GM12878 (cell line): ENCODE results near the gene SHISA9. TPM values are rescaled to one million over a fixed set of nuclear protein-coding genes. Genes with fewer than 3 reads are reported as not detected.

ENCODE experiments used
- ATAC-seq: fragments of 200-7000 bp; cut with Tn5 transposase; 3 replicates; pipeline ENCODE4 v1.9.1; 2020; ENCODE audit warnings: mild to moderate bottlenecking, moderate library complexity
- BruUV-seq: library from RNA; stranded (reverse); fragments of 400-500 nt; replicated peaks from 2 replicates; lab custom pipeline; 2021; lab: Mats Ljungman, UMichigan
- CTCF ChIA-PET: fragments of 300-600 bp; sonication (Branson Sonifier 250); formaldehyde crosslinking; extraction: SDS; loops from one replicate; lab custom pipeline; 2021; ENCODE audit warnings: inconsistent platforms; lab: Yijun Ruan, JAX
- POLR2A ChIA-PET: fragments of 350-600 bp; formaldehyde crosslinking; extraction: SDS; loops from one replicate; lab custom pipeline; 2021; ENCODE audit warnings: inconsistent platforms; lab: Charles Lee
- RAD21 ChIA-PET: fragments of 300-600 bp; sonication (Branson Sonifier 250); formaldehyde crosslinking; loops from one replicate; lab custom pipeline; 2023; ENCODE audit warnings: antibody characterized with exemption; ENCODE audit not compliant: unreplicated experiment; lab: Charles Lee
- SMC1A ChIA-PET: fragments of 300-600 bp; sonication (Branson Sonifier 250); formaldehyde crosslinking; loops from one replicate; lab custom pipeline; 2023; ENCODE audit not compliant: unreplicated experiment, uncharacterized antibody; lab: Charles Lee
- DNase-seq: peaks from one replicate; pipeline ENCODE4 v3.0.0-alpha.2; 2011; ENCODE audit warnings: low read depth, low spot score
- FAIRE-seq: peaks from 3 replicates; lab custom pipeline; 2011; peaks lifted over from hg19 to GRCh38; lab: Jason Lieb, UNC
- H2AFZ ChIP-seq: 2 replicates; pipeline ENCODE4 v1.6.0; 2011; ENCODE audit warnings: low read depth, low read length, control low read depth; ENCODE audit not compliant: control insufficient read depth
- H3K27ac ChIP-seq: 2 replicates; pipeline ENCODE4 v1.5.1; 2011; ENCODE audit warnings: control low read depth; ENCODE audit not compliant: control insufficient read depth, insufficient read depth
- H3K27me3 ChIP-seq, 2 experiments: replicated peaks in 1 of 2; 2 replicates each; pipeline versions ENCODE4 v1.6.0 to v1.6.1; 2011; ENCODE audit warnings: low read length in 1 of 2; ENCODE audit not compliant: control insufficient read depth in 2 of 2, insufficient read depth in 2 of 2
- H3K36me3 ChIP-seq, 2 experiments: 2 replicates each; pipeline ENCODE4 v1.5.1; 2011; ENCODE audit warnings: low read length in 1 of 2; ENCODE audit not compliant: control insufficient read depth in 2 of 2, insufficient read depth in 2 of 2
- H3K4me1 ChIP-seq: 2 replicates; pipeline ENCODE4 v1.6.1; 2011; ENCODE audit warnings: mild to moderate bottlenecking, low read length, moderate library complexity, mixed read lengths; ENCODE audit not compliant: control insufficient read depth, insufficient read depth
- H3K4me2 ChIP-seq: 2 replicates; pipeline ENCODE4 v1.6.0; 2011; ENCODE audit warnings: control low read depth; ENCODE audit not compliant: control insufficient read depth, insufficient read depth
- H3K4me3 ChIP-seq: fragments of 200-600 bp; sonication (generic); 2 replicates; pipeline ENCODE4 v1.5.1; 2016
- H3K79me2 ChIP-seq: 2 replicates; pipeline ENCODE4 v1.6.0; 2011; ENCODE audit warnings: low read length; ENCODE audit not compliant: control insufficient read depth, insufficient read depth
- H3K9ac ChIP-seq: 2 replicates; pipeline ENCODE4 v1.8.0; 2011; ENCODE audit warnings: low read length, control low read depth, mixed read lengths; ENCODE audit not compliant: control insufficient read depth, insufficient read depth
- H3K9me3 ChIP-seq: replicated peaks from 3 replicates; pipeline ENCODE4 v1.5.1; 2011; ENCODE audit warnings: mild to moderate bottlenecking, low read length; ENCODE audit not compliant: control insufficient read depth, insufficient read depth
- H4K20me1 ChIP-seq: 2 replicates; pipeline ENCODE4 v1.6.0; 2011; ENCODE audit not compliant: control insufficient read depth, insufficient read depth
- ETV6 ChIP-seq, 2 experiments: fragments of 450-650 bp in 1 of 2; IDR thresholded peaks in 1 of 2; conservative IDR thresholded peaks in 1 of 2; 2 replicates each; pipeline ENCODE4 v1.6.1; 2014; ENCODE audit warnings: antibody characterized with exemption in 1 of 2, borderline replicate concordance in 1 of 2, low read depth in 1 of 2, mild to moderate bottlenecking in 1 of 2, moderate library complexity in 1 of 2
- EZH2 ChIP-seq: IDR thresholded peaks from 2 replicates; pipeline ENCODE4 v1.6.1; 2012; ENCODE audit warnings: low read depth, mild to moderate bottlenecking, control low read depth, inconsistent platforms, low read length, borderline replicate concordance; ENCODE audit not compliant: control insufficient read depth
- LARP7 ChIP-seq: fragments of 450-650 bp; IDR thresholded peaks from 2 replicates; pipeline ENCODE4 v1.6.1; 2017; ENCODE audit warnings: mild to moderate bottlenecking
- MYC ChIP-seq: IDR thresholded peaks from 2 replicates; pipeline ENCODE4 v1.6.1; 2011; ENCODE audit warnings: mild to moderate bottlenecking, low read length, moderate library complexity, inconsistent platforms; ENCODE audit not compliant: insufficient read depth, insufficient replicate concordance, insufficient read length, severe bottlenecking
- NBN ChIP-seq: fragments of 450-650 bp; IDR thresholded peaks from 2 replicates; pipeline ENCODE4 v1.6.1; 2016
- NFYA ChIP-seq: IDR thresholded peaks from 2 replicates; pipeline ENCODE4 v1.6.1; 2011; ENCODE audit warnings: low read depth, mild to moderate bottlenecking, low read length, improper control_type of control experiment, borderline replicate concordance
- NFYB ChIP-seq: IDR thresholded peaks from 2 replicates; pipeline ENCODE4 v1.6.1; 2011; ENCODE audit warnings: low read depth, mild to moderate bottlenecking, low read length, improper control_type of control experiment, moderate library complexity; ENCODE audit not compliant: insufficient read depth
- PAX8 ChIP-seq: fragments of 450-650 bp; IDR thresholded peaks from 2 replicates; pipeline ENCODE4 v1.6.1; 2017; ENCODE audit warnings: mild to moderate bottlenecking, moderate library complexity
- SPI1 ChIP-seq: IDR thresholded peaks from 2 replicates; pipeline ENCODE4 v1.6.1; 2011; ENCODE audit warnings: low read depth, mild to moderate bottlenecking, low read length, moderate library complexity, borderline replicate concordance; ENCODE audit not compliant: insufficient read depth
- STAT1 ChIP-seq: fragments of 450-650 bp; conservative IDR thresholded peaks from 2 replicates; pipeline ENCODE4 v1.6.1; 2014; ENCODE audit warnings: antibody characterized with exemption, mild to moderate bottlenecking
- TAF1 ChIP-seq: IDR thresholded peaks from 2 replicates; pipeline ENCODE4 v1.6.1; 2011; ENCODE audit warnings: mild to moderate bottlenecking, low read depth, low read length, borderline replicate concordance
- ZNF24 ChIP-seq: fragments of 450-650 bp; IDR thresholded peaks from 2 replicates; pipeline ENCODE4 v1.6.1; 2017; ENCODE audit warnings: antibody characterized with exemption, mild to moderate bottlenecking
- WGBS: methylation state at CpG from one replicate; pipeline ENCODE4 v1.1.6; 2016; ENCODE audit warnings: low lambda C conversion rate; ENCODE audit not compliant: insufficient replicate concordance, insufficient coverage; ENCODE audit errors: missing lambda C conversion rate; 5-methylcytosine and 5-hydroxymethylcytosine counted together
- in situ Hi-C: fragments of 300-500 bp; cut with MboI; formaldehyde crosslinking; loops from 9 replicates; pipeline ENCODE4 v1.14.3; 2018; ENCODE audit warnings: mixed read lengths
- intact Hi-C: fragments of 100-400 bp; cut with micrococcal nuclease; formaldehyde crosslinking; loops from one replicate; pipeline ENCODE4 v1.14.2; 2022; ENCODE audit not compliant: unreplicated experiment
- polyA plus RNA-seq, 11 experiments: library from polyadenylated mRNA; depleted of rRNA in 4 of 11; unstranded in 6 of 11; stranded (reverse) in 5 of 11; fragments of >200 nt; fragmentation: Nextera tagmentation in 4 of 11; fragmentation: Illumina TruSeq in 1 of 11; extraction: Ambion mirVana in 4 of 11; extraction: Trizol in 1 of 11; gene quantifications; 1 replicate in 1 of 11; 2 replicates in 10 of 11; pipeline versions ENCODE4 v1.2.1 to v1.2.3, GENCODE V29; 2011 to 2016; ENCODE audit warnings: inconsistent platforms in 2 of 11, missing spikeins in 2 of 11, low read depth in 1 of 11
- total RNA-seq, 4 experiments: library from RNA; depleted of rRNA in 3 of 4; stranded (reverse); fragments of >200 nt in 3 of 4; fragmentation: Illumina TruSeq in 1 of 4; extraction: Trizol in 1 of 4; gene quantifications; 2 replicates each; pipeline versions ENCODE4 v1.2.1 to v1.2.3, GENCODE V29; 2013 to 2021
- TF ChIP-seq, protein P1 (sequence below): fragments of 450-650 bp; IDR thresholded peaks from 2 replicates; pipeline ENCODE4 v1.6.1; 2016; ENCODE audit warnings: mild to moderate bottlenecking, moderate library complexity, borderline replicate concordance
- TF ChIP-seq, protein P2 (sequence below): fragments of 150-350 bp; IDR thresholded peaks from 2 replicates; pipeline ENCODE4 v1.6.1; 2014; ENCODE audit warnings: mild to moderate bottlenecking, low read depth, low read length
- TF ChIP-seq, protein P3 (sequence below): IDR thresholded peaks from 2 replicates; pipeline ENCODE4 v1.6.1; 2011; ENCODE audit warnings: mild to moderate bottlenecking, low read depth, low read length, moderate library complexity; ENCODE audit not compliant: insufficient replicate concordance

The SHISA9 gene
- total and polyA plus RNA-seq, 10 of the 15 experiments (the other 5 are each of a cell fraction or from before 2014, with no cell fraction given) = 0.03 to 25.5 (median 0.07) TPM

DNA sequence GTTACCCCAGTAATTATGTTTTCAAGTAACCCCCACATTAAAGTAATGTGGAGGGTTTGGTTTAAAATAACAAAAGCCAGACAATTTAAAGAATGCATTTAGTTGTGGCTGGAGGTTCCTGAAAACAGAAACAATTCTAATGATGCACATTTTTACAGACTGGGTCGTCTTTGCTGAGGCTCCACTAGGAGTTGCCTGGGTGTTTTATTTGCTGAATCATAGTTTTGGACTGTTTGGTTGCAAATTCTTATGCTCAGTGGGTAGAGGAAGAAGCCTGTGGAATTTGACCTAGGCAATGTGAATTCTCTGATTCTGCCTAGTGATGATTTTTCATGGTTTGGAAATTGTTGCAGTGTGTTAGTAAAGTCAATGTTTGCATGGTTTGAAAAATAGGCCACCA is 16.3 kb downstream of the SHISA9 start:
- H3K27ac ChIP-seq = no peak overlapping the region
- FAIRE-seq (no peak), ATAC-seq (no peak), DNase-seq (no peak)
- H4K20me1 ChIP-seq = no peaks in the 10 kb centered on the region
- no peaks in the 10 kb centered on the region for H3K36me3 ChIP-seq
- BruUV-seq = no TSS peak
- no peak overlapping the region for H3K4me2 ChIP-seq
- ChIA-PET POLR2A (no interaction called here), SMC1A (interaction anchor here (1.3 to 1.5 kb wide), 2 partner anchors 10 to 267 kb away, joined by 3 to 9 read pairs; no protein-coding TSS in a partner anchor), CTCF (interaction anchor here (1.3 kb wide), 1 partner anchor 20 kb away, joined by 5 read pairs; no protein-coding TSS in a partner anchor), RAD21 (interaction anchor here (0.5 kb wide), 1 partner anchor 1144 kb away, joined by 4 read pairs; no protein-coding TSS in a partner anchor)
- no peaks in the 10 kb centered on the region; a peak in 1 of 4 replicates for H3K27me3 ChIP-seq
- WGBS = 0% methylated on average over 1 of the region's 1 CpG
- no peaks in the 10 kb centered on the region for H3K9me3 ChIP-seq
- no peak overlapping the region for H3K9ac ChIP-seq
- TF ChIP-seq, protein P1, sequence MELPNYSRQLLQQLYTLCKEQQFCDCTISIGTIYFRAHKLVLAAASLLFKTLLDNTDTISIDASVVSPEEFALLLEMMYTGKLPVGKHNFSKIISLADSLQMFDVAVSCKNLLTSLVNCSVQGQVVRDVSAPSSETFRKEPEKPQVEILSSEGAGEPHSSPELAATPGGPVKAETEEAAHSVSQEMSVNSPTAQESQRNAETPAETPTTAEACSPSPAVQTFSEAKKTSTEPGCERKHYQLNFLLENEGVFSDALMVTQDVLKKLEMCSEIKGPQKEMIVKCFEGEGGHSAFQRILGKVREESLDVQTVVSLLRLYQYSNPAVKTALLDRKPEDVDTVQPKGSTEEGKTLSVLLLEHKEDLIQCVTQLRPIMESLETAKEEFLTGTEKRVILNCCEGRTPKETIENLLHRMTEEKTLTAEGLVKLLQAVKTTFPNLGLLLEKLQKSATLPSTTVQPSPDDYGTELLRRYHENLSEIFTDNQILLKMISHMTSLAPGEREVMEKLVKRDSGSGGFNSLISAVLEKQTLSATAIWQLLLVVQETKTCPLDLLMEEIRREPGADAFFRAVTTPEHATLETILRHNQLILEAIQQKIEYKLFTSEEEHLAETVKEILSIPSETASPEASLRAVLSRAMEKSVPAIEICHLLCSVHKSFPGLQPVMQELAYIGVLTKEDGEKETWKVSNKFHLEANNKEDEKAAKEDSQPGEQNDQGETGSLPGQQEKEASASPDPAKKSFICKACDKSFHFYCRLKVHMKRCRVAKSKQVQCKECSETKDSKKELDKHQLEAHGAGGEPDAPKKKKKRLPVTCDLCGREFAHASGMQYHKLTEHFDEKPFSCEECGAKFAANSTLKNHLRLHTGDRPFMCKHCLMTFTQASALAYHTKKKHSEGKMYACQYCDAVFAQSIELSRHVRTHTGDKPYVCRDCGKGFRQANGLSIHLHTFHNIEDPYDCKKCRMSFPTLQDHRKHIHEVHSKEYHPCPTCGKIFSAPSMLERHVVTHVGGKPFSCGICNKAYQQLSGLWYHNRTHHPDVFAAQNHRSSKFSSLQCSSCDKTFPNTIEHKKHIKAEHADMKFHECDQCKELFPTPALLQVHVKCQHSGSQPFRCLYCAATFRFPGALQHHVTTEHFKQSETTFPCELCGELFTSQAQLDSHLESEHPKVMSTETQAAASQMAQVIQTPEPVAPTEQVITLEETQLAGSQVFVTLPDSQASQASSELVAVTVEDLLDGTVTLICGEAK = no peak
- TF ChIP-seq NFYA (no peak), PAX8 (no peak), NBN (no peak), ETV6 (conservative IDR thresholded peaks at IDR 0.05 in 1 of 2, IDR thresholded peaks at IDR 0.05 in 1 of 2; ENCODE audit: borderline replicate concordance in 1 of 2, low read depth in 1 of 2) (no peak), MYC (no peak), SPI1 (no peak), LARP7 (no peak), ZNF24 (no peak), EZH2 (no peak), STAT1 (no peak), TAF1 (no peak), NFYB (no peak)
- TF ChIP-seq, protein P2, sequence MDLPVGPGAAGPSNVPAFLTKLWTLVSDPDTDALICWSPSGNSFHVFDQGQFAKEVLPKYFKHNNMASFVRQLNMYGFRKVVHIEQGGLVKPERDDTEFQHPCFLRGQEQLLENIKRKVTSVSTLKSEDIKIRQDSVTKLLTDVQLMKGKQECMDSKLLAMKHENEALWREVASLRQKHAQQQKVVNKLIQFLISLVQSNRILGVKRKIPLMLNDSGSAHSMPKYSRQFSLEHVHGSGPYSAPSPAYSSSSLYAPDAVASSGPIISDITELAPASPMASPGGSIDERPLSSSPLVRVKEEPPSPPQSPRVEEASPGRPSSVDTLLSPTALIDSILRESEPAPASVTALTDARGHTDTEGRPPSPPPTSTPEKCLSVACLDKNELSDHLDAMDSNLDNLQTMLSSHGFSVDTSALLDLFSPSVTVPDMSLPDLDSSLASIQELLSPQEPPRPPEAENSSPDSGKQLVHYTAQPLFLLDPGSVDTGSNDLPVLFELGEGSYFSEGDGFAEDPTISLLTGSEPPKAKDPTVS = no peak
- TF ChIP-seq, protein P3, sequence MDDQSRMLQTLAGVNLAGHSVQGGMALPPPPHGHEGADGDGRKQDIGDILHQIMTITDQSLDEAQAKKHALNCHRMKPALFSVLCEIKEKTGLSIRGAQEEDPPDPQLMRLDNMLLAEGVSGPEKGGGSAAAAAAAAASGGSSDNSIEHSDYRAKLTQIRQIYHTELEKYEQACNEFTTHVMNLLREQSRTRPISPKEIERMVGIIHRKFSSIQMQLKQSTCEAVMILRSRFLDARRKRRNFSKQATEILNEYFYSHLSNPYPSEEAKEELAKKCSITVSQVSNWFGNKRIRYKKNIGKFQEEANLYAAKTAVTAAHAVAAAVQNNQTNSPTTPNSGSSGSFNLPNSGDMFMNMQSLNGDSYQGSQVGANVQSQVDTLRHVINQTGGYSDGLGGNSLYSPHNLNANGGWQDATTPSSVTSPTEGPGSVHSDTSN = no peak
- H3K4me3 ChIP-seq = no peak overlapping the region
- in situ Hi-C loops (no loop called here), intact Hi-C loops (no loop called here)
- no peaks in the 10 kb centered on the region for H3K79me2 ChIP-seq
- H3K4me1 ChIP-seq = no peaks in the 10 kb centered on the region
- no peak overlapping the region for H2AFZ ChIP-seq
